Erythroblast (primary cell): Measurements from ENCODE around the gene GPBAR1.

ENCODE experiments used
- GATA1 ChIP-seq: IDR thresholded peaks from 2 replicates; pipeline ENCODE4 v1.6.1; 2011; ENCODE audit warnings: low read depth, mild to moderate bottlenecking, control low read depth, low read length, moderate library complexity
- POLR2A ChIP-seq: IDR thresholded peaks from 2 replicates; pipeline ENCODE4 v1.6.1; 2011; ENCODE audit warnings: mild to moderate bottlenecking, low read length

DNA sequence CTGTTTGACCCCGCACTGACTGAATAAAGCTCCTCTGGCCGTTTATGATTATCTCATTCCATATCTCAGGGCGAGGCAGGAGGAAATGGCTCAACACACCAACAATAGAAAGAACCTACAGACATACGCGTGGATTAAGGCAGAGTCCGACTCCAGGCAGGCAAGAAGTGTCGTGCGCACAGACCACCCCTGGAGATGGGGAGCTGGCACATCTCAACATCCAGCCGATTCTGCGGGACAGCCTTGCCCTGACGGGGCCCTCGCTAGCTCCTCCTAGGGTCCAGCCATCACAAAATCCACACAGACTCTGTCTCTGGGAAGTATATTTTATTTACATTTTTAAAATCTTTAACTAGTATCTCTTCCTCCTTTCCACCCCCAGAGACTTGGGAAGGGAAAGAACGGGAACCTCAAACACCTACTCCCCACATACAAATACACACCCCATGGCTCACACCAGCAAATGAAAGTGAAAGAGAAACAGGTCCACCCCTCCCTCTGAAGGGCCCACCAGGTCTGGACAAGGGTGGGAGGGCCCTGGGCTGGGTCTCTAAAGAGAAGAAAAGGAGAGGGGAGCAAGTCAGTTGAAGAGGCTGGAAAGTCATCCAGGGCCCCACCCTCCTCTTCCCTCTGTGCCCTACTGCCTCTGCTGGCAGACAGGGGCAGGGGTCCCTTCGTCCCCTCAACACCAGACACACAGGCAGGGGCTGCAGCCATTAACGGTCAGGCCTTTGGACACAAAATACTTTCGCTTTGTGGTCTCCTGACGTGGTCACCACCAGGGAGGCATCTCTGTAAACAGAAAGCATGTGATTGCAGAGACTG lies 3.2 kb downstream of the GPBAR1 start:
- TF ChIP-seq POLR2A (no peak), GATA1 (no peak)
